Measurements from ENCODE around the gene SOWAHD.
"Not testable (repeated sequence)": the region's sequence is repeated elsewhere in the genome, so short reads cannot be mapped to it uniquely, and the experiment has no call there.

SOWAHD gene

DNA sequence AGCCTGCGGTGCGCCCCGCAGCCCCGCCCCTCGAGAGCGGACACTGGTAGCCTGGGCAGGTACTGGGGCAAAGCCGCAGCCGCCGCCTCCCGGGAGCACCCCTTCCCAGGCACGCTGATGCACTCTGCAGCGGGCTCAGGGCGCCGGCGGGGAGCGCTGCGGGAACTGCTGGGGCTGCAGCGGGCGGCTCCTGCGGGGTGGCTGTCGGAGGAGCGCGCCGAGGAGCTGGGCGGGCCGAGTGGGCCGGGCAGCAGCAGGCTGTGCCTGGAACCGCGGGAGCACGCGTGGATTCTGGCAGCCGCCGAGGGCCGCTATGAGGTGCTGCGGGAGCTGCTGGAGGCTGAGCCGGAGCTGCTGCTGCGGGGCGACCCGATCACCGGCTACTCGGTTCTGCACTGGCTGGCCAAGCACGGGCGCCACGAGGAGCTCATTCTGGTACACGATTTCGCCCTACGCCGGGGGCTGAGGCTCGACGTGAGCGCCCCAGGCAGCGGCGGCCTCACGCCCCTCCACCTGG lies 401 bp downstream of the SOWAHD start:
- no peak for DNase-seq (ENCODE audit: low read depth in 2 of 2)

DNA sequence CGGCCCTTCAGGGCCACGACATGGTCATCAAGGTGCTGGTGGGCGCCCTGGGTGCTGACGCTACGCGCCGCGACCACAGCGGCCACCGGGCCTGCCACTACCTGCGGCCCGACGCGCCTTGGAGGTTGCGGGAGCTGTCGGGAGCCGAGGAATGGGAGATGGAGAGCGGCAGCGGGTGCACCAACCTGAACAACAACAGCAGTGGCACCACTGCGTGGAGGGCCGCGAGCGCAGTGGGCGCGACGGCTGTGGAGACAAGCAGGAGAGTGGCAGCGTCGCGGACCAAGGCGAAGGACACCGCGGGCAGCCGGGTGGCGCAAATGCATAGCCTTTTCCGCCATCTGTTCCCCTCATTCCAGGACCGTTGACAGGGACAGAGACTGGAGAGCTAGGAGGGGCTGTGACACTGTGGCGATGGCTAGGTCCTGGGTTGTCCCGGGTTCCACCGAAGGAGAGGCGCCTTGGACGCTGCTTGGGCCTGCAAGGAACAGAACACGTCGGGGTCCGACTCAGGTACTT lies 919 bp downstream of the SOWAHD start:
- no peak for DNase-seq (ENCODE audit: low read depth in 2 of 2)

DNA sequence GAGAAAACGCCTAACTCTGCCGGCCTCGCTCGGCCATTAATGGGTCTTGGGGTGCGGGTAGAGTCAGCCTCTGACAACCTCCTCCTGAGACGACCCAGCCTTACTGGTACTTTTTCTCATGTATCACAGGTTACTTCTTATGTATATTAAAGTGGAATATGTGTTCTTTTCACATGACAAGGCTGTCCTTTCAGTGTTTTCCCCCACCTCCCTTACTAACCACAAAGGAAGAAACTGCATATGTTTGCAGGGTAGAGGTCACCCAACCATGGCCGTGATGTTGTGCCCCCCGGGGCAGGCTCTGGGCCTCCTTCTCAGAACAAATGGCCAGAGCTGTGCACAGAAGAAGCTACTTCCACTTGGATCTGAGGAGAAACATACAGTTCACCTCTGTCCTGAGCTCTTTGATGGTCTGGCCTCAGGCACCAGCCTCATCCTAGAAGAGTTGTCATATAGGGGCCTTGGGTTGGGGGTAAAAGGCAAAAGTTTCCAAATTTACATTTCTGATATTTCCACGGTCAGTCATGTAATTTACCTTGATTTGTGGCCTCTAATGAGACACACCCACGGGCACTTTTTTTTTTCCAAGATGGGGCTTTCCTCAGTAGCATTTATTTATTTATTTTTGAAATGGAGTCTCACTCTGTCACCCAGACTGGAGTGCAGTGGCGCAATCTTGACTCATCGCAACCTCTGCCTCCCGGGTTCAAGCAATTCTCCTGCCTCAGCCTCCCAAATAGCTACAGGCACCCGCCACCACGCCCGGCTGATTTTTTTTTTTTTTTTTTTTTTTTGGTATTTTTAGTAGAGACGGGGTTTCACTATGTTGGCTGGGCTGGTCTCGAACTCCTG lies 1.9 kb downstream of the SOWAHD start:
- DNase-seq (ENCODE audit: low read depth in 2 of 2): no peak

DNA sequence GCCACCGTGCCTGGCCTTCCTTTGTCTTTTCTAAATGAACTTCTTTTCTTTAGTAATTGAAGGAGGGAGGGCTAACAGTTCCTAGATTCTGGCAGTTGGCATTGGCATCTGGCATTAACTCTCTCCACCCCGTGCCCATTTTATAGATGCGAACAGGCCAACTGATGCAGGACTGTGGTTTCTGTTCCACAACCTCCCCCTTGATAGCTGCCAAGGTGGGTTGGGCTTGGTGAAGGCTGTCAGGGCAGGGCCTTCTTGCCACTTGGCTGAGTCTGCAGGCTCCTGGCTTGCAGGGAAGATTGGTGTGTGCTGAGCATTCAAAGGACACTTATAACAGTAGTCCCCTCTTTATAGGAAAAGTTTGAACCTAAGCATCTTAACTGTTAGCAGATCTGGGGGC lies 4.3 kb downstream of the SOWAHD start:
- DNase-seq (ENCODE audit: low read depth in 2 of 2): no peak

DNA sequence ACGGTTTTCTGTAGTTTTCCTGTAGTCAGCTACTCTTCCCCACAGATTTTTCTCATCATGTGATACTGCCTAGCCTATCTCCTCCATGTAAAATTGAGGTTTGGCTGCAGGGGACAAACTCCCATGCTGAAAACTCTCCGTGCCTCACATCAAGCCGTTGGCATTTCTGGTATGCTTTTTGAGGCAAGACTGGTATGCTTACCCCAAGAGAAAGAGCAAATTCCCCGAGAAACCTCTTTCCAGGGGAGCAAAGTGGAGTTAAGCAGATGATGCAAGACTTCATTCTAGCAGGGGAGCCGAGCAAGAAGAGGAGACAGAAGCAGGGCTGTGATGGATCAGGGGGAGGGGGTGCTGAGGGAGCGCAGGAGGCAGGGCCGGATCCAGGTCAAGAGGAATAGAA lies 4.8 kb downstream of the SOWAHD start:
- DNase-seq (ENCODE audit: low read depth in 2 of 2): no peak

DNA sequence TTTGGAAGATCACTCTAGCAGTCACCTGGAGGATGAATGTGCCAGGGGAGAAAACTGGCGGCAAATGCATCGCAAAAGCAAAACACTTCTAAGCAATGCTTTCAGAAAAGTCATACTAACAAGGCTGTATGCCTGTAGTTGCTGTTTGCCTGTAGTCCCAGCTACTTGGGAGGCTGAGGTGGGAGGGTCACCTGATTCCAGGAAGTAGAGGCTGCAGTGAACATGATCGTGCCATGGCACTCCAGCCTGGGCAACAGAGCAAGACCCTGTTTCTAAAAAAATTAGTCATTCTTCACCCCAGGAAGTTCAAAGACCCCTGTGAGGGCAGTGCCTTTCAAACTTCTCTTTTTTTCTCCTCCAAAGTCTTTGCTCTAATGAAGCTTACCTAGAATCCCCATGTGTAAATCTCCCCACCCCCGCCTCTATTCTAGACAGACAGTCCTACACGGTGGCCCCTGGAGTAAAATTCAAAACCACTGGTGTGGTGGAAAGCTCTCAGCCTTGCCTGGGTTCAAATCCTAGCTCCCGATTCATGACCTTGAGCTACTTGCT lies 5.5 kb downstream of the SOWAHD start:
- DNase-seq (ENCODE audit: low read depth in 2 of 2): no peak

DNA sequence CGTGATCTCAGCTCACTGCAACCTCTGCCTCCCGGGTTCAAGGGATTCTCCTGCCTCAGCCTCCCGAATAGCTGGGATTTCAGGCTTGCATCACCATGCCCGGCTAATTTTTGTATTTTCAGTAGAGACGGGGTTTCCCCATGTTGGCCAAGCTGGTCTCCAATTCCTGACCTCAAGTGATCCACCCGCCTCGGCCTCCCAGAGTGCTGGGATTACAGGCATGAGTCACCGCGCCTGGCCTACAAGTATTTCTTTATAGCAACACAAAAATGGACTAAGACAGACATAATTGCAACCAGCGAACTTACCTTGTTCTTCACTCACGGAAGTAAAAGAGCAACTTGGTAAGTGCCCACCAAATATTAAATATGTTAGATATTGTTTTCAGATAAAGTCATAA lies 10.0 kb downstream of the SOWAHD start:
- DNase-seq (ENCODE audit: low read depth in 2 of 2): not testable (repeated sequence)

DNA sequence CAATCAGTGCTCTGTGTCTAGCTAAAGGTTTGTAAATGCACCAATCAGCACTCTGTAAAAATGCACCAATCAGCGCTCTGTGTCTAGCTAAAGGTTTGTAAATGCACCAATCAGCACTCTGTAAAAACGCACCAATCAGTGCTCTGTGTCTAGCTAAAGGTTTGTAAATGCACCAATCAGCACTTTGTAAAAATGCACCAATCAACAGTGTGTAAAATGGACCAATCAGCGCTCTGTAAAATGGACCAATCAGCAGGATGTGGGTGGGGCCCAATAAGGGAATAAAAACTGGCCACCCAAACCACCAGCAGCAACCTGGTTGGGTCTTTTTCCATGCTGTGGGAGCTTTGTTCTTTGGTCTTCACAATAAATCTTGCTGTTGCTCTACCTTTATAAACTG lies 11.0 kb downstream of the SOWAHD start:
- not testable (repeated sequence) for DNase-seq (ENCODE audit: low read depth in 2 of 2)

DNA sequence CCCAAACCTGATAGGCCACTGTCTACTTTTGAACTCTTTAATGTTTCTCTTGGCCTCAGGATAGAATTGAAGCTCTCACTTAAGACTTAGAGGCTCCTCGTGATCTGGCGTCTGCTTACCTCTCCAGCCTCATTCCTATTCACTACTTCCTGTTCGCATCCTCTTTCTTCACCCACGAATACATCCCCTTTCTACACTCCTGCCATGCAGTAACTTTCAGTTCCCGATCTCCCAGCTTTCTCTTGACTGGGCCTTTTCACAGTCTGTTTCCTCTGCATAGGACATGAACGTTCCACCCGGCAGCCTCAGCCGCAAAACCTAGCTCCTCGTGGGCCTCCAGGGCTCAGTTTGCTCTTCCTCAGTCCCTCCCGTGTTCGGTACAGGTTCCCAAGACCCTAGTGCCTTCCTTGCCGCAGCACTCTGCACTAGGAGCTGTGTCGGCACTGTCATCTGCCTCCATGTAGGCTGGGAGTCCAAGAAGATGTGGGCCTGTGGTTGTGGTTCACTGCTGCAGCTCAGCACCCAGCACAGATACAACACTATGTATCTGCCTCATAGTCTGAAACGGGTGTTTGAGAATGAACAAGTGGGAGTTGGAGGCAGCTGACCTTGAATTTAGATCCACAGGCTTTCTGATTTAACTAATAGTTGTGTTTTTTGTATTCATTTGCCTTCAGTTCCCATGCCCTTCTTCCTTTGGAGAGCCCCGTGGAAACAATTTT lies 17.3 kb downstream of the SOWAHD start:
- no peak for DNase-seq (ENCODE audit: low read depth in 2 of 2)

DNA sequence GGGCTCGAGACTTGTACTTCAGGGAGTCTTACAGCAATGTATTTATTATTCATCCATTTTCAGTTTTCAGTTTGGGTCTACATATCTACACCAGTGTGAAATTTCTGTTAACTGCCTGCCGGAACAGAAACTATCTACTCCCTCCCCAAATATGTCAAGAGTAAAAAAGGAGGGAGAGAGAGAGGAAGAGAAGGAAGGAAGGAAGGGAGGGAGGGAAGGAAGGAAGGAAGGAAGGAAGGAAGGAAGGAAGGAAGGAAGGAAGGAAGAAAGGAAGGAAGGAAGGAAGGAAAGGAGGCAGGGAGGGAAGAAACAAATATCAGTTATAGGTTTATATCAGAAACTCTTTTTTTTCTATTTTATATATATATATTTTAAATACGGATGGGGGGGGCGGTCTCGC lies 20.4 kb downstream of the SOWAHD start:
- DNase-seq (ENCODE audit: low read depth in 2 of 2): no peak

DNA sequence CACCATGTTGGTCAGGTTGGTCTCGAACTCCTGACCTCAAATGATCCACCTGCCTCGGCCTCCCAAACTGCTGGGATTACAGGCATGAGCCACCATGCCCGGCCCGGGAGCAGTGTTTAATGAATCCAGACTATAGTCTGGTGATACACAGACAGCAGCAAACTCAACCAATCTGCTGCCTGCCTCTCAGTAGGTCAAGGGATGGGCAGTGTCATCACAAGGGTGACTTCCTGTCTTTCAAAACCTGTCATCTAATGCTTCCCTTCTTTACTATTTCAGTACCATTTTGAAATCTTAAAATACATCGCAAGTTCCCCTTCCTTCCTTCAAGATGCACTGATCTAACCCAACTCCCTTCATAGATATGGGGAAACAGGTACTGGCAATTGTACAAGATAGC lies 24.6 kb downstream of the SOWAHD start:
- DNase-seq (ENCODE audit: low read depth in 2 of 2): no peak

DNA sequence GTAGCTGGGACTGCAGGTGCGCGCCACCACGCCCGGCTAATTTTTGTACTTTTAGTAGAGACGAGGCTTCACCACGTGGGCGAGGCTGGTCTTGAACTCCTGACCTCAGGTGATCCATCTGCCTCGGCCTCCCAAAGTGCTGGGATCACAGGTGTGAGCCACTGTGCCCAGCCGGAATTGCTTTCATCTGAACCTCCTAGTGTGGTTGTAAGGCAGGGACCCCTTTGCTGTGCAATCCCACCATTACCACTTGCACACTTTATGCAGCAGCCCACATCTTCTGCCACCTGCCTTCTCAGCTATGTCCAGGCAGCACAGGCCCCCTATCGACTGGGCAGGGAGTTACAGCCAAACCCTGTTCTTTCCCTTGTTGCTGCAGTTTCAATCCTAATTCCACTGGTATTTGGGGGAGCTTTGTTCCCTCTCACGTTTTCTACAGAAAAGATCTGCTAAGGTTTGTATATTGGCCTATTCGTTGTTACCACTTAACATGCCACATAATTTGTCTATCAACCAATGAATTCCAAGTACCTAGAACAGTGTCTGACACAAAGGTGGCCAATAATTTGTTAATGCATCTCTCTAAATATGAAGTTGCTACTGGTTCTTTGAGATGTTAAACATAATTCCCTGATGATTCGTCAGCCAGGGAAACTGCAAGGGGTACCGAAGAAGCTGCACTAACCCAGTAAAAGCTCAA lies 26.5 kb downstream of the SOWAHD start:
- DNase-seq (ENCODE audit: low read depth in 2 of 2): peak in 1 of 2 donors; percentile 12

DNA sequence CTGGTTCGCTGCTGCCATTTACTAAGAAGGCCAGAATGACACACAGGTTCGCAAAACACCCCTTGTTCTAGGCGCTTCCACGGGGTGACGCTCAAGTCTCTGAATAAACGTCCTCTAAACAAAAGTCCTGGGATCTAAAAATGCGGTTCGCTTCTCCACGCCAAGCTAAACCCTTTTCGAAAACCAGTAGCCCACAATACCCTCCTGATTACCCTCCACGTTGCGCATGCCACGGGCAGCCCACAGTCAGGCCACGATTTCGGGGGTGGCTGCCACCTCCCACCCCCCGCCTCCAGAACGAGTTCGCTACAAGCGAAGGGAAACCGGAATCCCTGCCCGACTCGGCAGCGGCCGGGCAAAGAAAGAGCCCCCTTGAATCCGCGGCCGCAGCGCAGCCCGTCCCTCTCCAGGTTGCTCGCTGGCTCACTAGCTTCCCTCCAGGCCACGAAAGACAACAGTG lies 32.6 kb downstream of the SOWAHD start:
- DNase-seq (ENCODE audit: low read depth in 2 of 2): peak; percentile 1 to 6

DNA sequence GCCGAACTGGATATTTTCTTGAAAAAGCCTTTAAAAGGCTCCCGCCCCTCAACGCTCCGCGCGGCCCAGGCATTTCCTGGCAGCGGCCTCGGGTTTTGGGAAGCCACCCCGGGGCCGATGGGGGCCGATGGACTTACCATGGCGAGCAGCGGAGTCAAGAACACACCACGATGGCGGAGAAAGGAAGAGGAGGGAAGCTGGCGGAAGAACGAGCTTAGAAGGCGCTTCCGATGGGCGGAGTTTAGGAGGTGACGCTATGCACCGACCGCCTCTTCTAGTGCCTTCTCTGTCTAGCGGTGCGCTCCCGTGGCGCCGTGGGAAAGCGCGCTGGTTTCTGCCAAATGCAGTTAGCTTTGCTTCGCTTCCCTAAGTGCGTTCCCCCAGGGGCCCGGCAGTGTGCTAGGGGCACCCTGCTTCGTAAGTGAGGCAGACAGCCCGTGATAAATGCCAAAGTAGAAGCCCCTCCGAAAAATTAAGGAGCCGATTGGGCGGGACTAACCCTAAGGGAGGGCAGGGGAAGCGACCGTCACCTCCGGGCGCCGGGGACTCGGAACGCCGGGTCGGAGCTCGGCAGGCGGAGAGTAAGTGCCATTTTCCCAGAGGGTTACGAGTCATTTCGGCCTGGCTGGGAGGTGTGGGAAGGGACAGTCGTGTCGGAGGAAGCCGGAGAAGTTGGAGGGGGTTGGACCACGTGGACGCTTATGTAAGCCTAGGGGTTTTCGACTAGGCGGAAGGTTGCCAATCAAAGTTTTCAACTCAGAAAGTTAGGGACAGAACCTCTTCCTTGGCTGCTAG lies 33.2 kb downstream of the SOWAHD start, which contains the start of gene RPL39:
RPL39 (minus strand) TSS at position 194 of the 795 bp plus-strand sequence; CDS start at position 140, 54 bp downstream.
- DNase-seq (ENCODE audit: low read depth in 2 of 2): peak; percentile 54 to 58

DNA sequence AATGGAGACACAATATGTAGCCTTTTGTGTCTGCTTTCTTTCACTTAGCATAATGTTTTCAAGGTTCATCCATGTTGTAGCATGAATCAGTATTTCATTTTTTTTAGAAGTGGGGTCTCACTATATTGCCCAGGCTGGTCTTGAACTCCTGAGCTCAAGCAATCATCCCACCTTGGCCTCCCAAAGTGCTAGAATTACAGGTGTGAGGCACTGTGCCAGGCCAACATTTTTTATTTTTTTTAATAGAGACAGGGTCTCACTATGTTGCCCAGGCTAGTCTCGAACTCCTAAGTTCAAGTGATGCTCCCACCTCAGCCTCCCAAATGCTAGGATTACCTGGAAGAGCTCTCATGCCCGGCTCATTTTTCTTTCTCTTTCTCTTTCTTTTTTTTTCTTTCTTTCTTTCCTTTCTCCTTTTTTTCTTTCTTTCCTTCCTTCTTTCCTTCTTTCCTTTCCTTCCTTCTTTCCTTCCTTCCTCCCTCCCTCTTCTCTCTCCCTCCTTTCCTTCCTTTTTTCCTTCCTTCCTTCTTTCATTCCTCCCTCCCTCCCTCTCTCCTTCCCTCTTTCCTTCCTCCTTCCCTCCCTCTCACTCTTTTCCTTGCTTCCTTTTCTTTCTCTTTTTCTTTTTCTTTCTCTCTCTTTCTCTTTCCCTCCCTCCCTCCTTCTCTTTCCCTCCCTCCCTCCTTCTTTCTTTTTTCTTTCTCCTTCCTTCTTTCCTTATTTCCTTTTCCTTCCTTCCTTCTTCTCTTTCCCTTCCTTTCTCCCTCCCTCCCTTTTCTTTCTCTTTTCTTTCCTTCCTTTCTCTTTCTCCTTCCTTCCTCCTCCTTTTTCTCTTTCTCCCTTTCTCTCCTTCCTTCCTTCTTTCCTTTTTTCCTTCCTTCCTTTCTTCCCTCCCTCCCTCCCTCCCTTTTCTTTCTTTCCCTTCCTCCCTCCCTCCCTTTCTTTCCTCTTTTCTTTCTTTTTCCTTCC lies 43.1 kb downstream of the SOWAHD start:
- DNase-seq (ENCODE audit: low read depth in 2 of 2): no peak

DNA sequence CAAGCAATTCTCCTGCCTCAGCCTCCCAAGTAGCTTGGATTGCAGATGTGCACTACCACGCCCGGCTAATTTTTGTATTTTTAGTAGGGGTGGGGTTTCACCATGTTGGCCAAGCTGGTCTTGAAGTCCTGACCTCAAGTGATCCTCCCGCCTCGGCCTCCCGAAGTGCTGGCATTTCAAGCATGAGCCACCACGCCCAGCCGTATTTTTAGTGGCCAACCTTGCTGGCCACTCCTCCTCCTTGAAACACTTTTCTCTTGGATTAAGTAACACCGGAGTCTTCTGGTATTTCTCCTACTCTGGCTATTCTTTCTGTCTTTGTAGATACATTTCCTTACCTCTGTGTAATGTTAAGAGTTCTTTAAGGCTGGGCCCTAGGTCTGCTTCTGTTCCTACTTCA lies 44.2 kb downstream of the SOWAHD start:
- DNase-seq (ENCODE audit: low read depth in 2 of 2): no peak

DNA sequence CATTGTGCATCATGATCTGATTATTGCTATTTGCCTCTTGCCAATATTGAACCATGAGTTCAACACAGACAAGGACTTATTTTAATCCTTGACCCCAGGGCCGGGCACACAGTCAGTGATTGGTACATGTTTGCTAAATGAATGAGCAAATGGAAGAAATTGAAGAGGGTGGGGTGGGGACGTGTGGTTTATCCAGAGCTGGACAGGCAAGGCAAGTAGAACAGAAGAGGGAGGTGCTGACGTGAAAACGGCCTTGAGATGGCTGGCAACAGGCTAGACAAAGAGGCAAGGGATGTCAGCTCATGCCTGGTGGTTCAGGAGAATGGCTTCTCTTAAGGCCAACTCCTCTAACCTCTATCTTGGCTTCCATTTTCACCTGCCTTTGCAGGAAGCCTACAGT lies 50.1 kb downstream of the SOWAHD start:
- not testable (repeated sequence) for DNase-seq (ENCODE audit: low read depth in 2 of 2)

DNA sequence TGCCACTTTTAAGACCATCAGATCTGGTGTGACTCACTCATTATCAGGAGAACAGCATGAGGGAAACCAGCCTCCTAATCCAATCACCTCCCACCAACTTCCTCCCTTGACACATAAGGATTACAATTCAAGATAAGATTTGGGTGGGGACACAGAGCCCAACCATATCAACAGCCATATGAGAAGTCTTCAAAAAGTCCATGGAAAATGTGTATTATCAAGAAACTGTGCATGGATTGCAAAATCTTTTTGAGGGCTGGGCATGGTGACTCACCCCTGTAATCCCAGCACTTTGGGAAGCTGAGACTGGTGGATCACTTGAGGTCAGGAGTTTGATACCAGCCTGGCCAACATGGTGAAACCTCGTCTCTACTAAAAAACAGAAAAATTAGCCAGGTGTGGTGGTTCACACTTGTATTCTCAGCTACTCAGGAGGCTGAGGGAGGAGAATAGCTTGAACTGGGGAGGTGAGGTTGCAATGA lies 50.8 kb downstream of the SOWAHD start:
- DNase-seq (ENCODE audit: low read depth in 2 of 2): no peak

All from stimulated activated CD8-positive, alpha-beta memory T cell treated with anti-CD3 and anti-CD28 coated beads, Interleukin-2, amount 100 ng/mL, for 1 hour (primary cell).